Body of pancreas (tissue), 4 donors: ENCODE results near the gene ELOA.

Experiments
- CTCF ChIP-seq, 7 experiments: fragments of 450-650 bp in 4 of 7; fragments of 200-600 bp in 3 of 7; sonication (generic) in 3 of 7; IDR thresholded peaks; one replicate each; pipeline ENCODE4 v1.5.1; 2016 to 2019; ENCODE audit warnings: antibody characterized with exemption in 7 of 7
- POLR2A ChIP-seq, 3 donors: fragments of 450-650 bp; IDR thresholded peaks; one replicate each; pipeline ENCODE4 v1.6.1; 2016; ENCODE audit warnings: antibody characterized with exemption in 3 of 3, mild to moderate bottlenecking in 2 of 3

GRCh38 chr1:23796466-23797271, 53.4 kb downstream of the ELOA start:
- TF ChIP-seq CTCF (IDR thresholded peaks at IDR 0.05) (peak in 4 of 7 experiments; percentile 19 to 35 (median 29)), POLR2A (IDR thresholded peaks at IDR 0.05) (no peak)
